ENCODE measurements around the gene ANO1. TPM values are rescaled to one million over a fixed set of nuclear protein-coding genes. Genes with fewer than 3 reads are reported as not detected.

ANO1 gene
- total RNA-seq, 1 donor, result 0.36 TPM

GRCh38 chr11:70118642-70119041, 40.5 kb downstream of the ANO1 start:
- no peak overlapping the region for H3K4me3 ChIP-seq (ENCODE audit: low read depth, low read length)
- no peak for DNase-seq (ENCODE audit: low read depth)
- no peak for TF ChIP-seq CTCF (IDR thresholded peaks at IDR 0.05; ENCODE audit: insufficient read depth, low read length)

GRCh38 chr11:70119502-70119901, 41.4 kb downstream of the ANO1 start:
- no peak for DNase-seq (ENCODE audit: low read depth)
- H3K4me3 ChIP-seq (ENCODE audit: low read depth, low read length), result no peak overlapping the region
- TF ChIP-seq CTCF (IDR thresholded peaks at IDR 0.05; ENCODE audit: insufficient read depth, low read length), result no peak

GRCh38 chr11:70120674-70121073, 42.6 kb downstream of the ANO1 start:
- no peak for TF ChIP-seq CTCF (IDR thresholded peaks at IDR 0.05; ENCODE audit: insufficient read depth, low read length)
- no peak for DNase-seq (ENCODE audit: low read depth)
- no peak overlapping the region for H3K4me3 ChIP-seq (ENCODE audit: low read depth, low read length)

GRCh38 chr11:70122490-70123198, 44.5 kb downstream of the ANO1 start:
- DNase-seq (ENCODE audit: low read depth), result no peak
- H3K4me3 ChIP-seq (ENCODE audit: low read depth, low read length), result no peak overlapping the region
- no peak for TF ChIP-seq CTCF (IDR thresholded peaks at IDR 0.05; ENCODE audit: insufficient read depth, low read length)

GRCh38 chr11:70123711-70124110, 45.6 kb downstream of the ANO1 start:
- no peak overlapping the region for H3K4me3 ChIP-seq (ENCODE audit: low read depth, low read length)
- no peak for TF ChIP-seq CTCF (IDR thresholded peaks at IDR 0.05; ENCODE audit: insufficient read depth, low read length)
- no peak for DNase-seq (ENCODE audit: low read depth)

- no peak overlapping the region for H3K4me3 ChIP-seq (ENCODE audit: low read depth, low read length)
- no peak for DNase-seq (ENCODE audit: low read depth)
- no peak for TF ChIP-seq CTCF (IDR thresholded peaks at IDR 0.05; ENCODE audit: insufficient read depth, low read length)
Observed at GRCh38 chr11:70124321-70125000, 46.3 kb downstream of the ANO1 start.

All from fibroblast of the aortic adventitia (primary cell).